NCI-H524 (cell line): ENCODE measurements around the gene KDM3B.

Experiments
- DNase-seq, 2 experiments: peaks; one replicate each; lab custom pipeline; 2025; lab: John Stamatoyannopoulos, UW

The KDM3B gene

GRCh38 chr5:138346889-138347288, 5.6 kb upstream of the KDM3B start:
- DNase-seq, result no peak

DNA sequence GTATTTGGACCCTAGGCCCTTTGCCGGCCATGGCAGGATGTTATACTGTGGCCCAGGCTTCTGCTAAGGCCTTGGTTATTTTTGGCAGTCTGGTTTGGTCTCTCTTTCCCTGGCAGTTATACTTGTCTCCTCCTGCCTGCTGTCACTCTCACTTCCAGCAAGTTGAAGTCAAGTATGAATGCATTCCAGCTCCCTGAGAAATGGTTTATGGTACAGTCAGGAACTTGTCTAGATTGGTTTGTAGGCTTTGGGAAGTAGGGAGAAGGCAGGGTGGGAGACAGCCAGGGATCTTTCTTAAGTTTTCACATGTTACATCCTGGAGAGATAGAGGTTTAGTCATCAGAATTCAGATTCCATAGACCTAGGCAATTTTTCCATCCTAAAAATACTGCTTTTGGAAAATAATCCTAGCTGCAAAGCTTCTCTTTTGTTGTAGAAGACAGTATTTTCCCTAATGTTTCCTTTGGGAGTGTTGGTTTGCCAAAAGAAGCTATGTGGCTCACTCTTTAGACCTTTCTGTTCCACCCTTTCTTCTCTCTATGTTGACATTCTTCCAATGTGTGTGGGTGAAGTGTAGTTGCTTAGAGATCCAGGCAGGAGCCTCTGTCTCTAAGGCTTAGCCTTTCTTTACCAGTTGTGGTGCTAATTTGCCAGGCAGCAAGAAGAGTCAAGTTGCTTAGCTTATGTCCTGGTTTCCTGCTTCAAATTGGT, 2.5 kb upstream of the KDM3B start:
- no peak for DNase-seq

- DNase-seq, result no peak
Observed at GRCh38 chr5:138350563-138350890, 2.0 kb upstream of the KDM3B start.

DNA sequence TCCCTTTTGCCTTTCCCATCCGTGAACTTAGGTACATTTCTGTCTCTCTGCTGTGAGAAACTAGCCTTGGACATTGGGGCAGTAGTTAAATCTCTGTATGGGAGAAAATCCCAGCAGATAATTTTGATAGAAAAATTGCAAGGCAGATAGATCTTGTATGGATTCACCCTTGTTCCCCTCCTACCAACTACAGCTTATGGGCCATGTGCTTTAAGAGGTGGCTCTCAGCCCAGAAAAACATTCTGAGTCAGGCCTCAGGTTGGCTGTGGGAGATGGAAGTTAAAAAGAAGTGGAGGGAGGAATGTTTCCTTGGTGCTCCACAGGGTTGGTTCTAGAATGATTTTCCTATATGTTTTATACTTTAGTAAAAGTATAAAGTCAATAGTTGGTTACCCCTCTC, 1.4 kb upstream of the KDM3B start:
- no peak for DNase-seq

DNA sequence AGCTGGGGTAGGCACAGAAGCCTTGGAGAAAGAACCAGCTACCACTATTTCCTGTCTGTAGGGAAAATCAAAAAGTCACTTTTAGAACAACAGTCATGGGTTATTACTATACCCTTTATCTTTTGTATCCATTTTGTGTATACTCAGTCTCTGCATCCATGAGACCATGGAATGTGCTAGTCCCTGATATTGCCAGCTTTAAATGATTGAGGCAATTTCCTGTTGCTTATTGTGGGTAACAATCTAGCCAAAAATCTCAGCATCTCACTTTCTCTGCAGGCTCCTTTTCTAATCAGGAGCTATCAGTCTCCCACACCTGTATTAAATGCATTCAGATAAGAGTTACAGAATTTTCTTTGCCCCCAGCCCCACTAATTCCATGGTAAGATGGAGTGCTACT, 968 bp upstream of the KDM3B start:
- no peak for DNase-seq

DNA sequence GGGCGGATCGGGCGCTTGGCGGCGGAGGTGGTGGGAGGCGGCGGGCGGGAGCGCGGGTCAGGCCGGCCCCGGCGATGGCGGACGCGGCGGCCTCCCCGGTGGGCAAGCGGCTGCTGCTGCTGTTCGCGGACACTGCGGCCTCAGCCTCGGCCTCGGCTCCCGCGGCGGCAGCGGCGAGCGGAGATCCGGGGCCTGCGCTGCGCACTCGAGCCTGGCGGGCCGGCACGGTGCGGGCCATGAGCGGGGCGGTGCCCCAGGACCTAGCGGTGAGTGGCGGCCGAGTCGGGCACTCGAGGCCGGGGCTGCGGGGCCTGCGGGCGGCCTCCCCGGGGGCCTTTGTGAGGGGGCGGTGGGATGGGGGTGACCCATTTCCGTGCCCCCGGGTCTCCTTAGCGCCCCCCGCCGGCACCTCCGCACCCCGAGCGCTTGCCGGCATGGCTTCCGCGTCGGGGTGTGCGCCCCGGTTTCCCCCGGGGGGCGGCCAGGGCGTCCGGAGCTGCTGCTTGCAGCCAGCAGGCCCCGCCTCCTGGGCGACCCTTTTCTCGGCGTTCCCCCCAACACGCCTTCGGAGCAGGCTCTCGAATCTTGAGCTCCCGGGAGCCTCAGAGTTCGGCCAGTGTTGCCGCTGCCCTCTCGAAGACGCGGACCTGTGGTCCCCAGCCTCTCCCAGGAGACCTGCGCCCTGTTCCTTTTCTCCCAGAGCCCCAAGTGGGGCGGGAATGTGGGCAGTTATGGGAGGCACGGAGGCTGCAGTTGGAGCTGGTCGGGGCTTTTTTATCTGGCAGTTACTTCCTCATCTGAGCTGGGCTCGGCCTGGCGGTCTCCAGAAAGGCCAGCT, 456 bp downstream of the KDM3B start:
- DNase-seq, result peak; percentile 23 to 43

DNA sequence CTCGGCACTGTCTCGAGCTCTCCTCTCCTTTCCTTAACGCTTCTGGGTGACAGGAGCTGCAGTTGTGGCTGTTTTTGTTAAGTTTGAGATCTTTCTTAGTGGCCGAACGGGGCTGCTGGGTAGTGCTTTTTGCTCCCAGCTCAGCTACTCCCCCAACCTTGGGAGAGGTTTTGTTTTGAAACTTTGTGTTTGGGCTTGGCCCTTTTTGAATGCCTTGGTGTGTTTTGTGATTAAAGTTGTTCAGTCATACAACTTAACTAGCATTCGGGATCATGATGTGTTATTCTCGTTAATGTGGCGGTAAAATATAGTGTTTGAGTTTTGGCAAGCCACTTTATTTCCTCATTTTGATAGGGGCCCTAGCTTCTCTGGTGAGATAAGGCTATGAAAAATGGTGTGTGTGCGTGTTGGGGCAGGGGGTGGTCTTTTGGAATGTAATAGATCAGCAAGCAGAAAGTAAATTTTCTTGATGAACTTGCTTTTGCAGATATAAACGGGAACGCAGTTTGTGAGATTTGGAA, 1.1 kb downstream of the KDM3B start:
- no peak for DNase-seq

GRCh38 chr5:138354387-138354786, 1.9 kb downstream of the KDM3B start:
- no peak for DNase-seq

GRCh38 chr5:138354926-138355378, 2.5 kb downstream of the KDM3B start:
- DNase-seq, result peak; percentile 15 to 39

DNA sequence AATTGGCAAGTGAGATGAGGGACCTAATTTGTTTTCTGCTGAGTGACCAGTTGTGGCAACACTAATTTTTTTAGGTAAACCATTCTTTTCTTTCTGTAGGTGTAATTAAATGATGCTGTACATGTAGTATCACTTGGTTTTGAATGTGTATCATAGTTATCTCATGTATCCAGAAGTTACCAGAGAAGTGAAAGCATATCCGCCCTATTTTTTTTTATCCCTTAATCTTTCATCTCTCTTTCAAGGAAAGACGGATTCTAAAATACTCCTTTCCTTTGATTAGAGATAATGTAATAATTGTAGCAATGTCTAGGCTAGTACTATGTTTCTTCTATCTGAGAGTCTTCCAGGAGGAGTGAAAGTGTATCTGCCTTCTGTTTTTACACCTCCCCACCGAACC, 7.1 kb downstream of the KDM3B start:
- no peak for DNase-seq

- DNase-seq, result peak in 1 of 2 experiments; percentile 48
Observed at GRCh38 chr5:138360941-138361452, 8.5 kb downstream of the KDM3B start.

DNA sequence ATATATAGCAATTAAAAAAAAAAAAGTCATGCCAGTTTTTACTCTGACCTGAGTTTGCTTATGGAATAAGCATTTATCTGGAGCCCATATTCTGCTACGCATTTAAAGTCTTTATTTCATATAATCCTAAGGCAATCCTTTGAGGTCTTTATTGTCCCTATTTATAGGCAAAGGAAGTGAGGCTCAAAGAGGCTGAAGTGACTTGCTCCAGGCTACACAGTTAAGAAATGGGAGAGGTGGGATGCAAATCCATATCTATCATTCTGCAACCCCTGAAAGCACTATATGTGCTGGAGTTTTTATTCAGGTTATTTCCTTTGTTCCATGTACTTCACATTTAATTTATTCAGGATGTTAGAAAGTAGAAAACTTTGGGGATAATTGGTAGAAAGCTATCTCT, 12.1 kb downstream of the KDM3B start:
- no peak for DNase-seq

DNA sequence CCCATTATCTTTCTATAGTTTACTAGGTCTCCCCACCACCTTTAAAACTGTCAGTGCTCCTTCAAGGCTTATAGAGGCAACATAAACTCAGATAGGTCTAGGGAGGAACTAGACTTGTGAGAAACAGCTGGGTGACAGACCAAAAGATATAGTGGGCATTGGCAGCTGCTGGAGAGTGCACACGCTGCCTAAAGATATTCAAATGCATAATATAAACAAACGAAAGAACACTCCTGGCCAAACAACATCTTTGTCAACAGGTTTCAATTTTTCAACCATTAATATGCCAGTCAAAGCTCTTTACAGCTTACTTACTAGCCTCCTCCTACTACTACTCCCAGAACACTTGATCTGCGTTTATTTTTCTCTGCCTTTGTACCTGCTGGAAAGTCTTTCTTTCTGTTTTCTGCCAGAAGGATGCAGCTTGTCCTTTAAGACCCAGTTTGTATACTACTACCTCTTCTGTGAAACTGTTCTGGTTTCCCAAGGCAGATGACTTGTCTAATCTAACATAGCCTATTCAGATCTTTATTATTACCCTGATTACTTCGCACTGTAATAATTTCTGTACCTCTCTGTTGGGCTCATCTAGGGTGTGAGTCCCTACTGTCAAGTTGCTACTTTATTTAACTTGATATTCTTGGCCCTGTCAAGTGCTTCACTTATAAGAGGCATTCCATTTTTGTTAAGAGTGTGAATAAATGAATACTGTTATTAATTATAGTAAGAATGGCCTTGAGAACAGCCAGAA, 14.3 kb downstream of the KDM3B start:
- DNase-seq, result no peak

DNA sequence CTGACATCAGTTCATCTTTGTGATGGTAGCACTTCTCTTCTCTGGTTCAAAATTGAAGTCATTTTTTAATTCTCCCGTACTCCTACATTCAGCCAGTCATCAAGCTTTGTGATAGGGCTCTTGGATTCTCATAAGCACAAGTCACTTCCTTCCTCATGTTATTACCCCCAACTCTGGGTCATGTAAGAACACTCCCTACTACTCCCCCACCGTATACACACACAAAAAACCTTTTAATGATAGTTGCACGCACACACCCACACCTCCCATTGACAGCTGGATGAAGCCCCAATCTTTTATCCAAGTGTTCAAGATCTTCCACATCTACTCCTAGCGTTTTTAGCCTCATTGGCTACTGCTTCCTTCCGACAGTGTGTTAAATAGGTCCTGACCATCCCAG, 16.8 kb downstream of the KDM3B start:
- DNase-seq, result no peak

DNA sequence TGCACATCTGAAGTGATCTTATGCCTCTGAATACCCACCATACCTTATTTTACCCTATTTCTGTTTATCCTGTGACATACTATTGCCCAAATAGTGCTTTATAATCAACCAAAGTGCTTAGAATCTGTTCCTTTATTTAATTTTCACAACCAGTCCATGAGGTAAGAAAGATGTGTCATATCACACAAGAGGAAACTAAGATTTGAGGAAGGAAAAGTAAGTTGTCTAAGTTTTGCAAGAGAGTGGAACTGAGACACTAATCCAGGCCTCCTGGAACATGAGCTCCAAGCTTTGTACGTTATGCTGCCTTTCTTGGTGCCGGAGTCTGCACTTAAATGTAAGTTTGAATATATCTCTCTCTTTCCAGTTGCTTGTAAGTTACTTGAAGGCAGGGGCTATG, 17.2 kb downstream of the KDM3B start:
- DNase-seq, result no peak

DNA sequence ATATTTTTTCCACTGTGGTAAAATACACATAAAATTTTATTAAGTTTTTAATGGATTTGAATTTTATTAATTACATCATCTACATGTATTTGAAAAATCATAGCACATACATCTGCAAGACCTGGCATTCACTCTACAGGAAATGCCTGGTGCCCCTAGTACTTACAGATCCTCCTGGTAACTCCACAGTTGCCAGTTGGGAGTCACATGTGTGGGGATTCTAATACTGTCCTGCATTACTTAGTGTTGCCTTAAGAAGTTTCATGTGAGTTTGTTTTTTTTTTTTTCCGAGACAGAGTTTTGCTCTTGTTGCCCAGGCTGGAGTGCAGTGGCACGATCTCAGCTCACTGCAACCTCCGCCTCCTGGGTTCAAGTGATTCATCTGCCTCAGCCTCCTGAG, 18.1 kb downstream of the KDM3B start:
- DNase-seq, result no peak

- DNase-seq, result no peak
Observed at GRCh38 chr5:138371454-138371853, 19.0 kb downstream of the KDM3B start.

DNA sequence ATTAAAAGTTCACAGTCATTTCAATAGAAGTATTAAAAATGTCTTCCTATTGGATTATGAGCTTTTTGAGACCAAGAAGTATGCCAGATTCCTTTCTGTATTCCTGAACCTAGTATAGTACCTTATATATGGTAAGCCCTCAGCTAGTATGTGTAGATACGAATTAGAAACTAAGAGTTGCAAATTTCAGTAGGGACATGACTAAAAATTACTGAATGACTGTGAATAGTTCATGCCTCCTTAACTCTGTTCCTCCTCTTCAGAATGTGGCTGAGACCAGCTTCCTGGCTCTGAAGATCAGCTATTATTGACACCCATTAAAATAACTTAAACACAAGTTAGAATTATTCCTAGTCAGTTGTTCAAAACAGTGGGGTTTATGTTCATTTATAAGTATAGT, 19.7 kb downstream of the KDM3B start:
- no peak for DNase-seq

DNA sequence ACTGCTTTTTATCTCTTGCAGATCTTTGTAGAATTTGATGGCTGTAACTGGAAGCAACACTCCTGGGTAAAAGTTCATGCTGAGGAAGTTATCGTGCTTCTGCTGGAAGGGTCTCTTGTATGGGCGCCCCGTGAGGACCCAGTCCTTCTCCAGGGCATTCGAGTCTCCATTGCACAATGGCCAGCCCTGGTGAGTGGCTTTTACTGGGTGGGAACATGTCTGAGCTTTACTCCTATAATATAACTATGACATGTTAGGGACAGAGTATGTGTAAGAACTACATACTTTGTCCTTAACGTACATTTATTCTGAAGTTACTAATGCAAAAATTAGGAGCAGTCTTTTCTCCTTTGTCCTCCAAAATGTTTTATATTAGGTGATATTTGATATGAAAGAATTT, 20.2 kb downstream of the KDM3B start:
- DNase-seq, result no peak

GRCh38 chr5:138382347-138382746, 29.9 kb downstream of the KDM3B start:
- no peak for DNase-seq

DNA sequence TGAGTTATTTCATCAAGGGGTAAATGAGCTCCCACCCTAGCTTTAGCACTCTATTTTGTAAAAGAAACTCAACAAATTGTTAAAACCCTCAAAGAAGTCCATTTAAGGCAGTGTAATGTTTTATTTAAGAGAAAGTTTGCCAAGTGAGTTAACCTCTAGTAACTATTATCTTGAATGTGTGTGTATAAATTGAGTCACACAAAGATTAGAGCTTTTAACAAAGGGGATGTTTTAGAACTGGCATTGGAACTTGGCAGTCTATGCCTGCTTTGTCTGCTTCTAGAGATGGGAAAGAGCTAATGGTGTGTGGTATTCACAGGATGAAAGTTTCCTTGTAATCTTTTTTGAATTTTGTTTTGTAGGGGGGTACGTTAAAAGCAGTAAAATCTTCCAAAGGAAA, 33.2 kb downstream of the KDM3B start:
- DNase-seq, result no peak

- DNase-seq, result no peak
Observed at GRCh38 chr5:138386290-138386689, 33.8 kb downstream of the KDM3B start.
